GM13976 (cell line): ENCODE measurements around the gene CNGA3.
"Not testable (repeated sequence)": the region's sequence is repeated elsewhere in the genome, so short reads cannot be mapped to it uniquely, and the experiment has no call there.

Experiments used
- DNase-seq: peaks from one replicate; pipeline ENCODE4 v3.0.0; 2012; ENCODE audit warnings: low spot score
- CTCF ChIP-seq: IDR thresholded peaks from 2 replicates; pipeline ENCODE4 v1.5.1; 2012; ENCODE audit warnings: borderline replicate concordance, mild to moderate bottlenecking; ENCODE audit not compliant: insufficient read depth; ENCODE audit errors: extremely low read depth, missing control alignments, control extremely low read depth
- in situ Hi-C: fragments of 300-500 bp; cut with MboI; formaldehyde crosslinking; loops from one replicate; pipeline ENCODE4 v1.12.0; 2022; ENCODE audit warnings: low sequenced_read_pairs, mixed read lengths, inconsistent platforms; ENCODE audit not compliant: unreplicated experiment

Gene CNGA3

GRCh38 chr2:98433363-98433964, 87.2 kb downstream of the CNGA3 start:
- no peak for DNase-seq
- in situ Hi-C loops = no loop called here
- no peak for TF ChIP-seq CTCF

- no peak for TF ChIP-seq CTCF
- DNase-seq = no peak
- in situ Hi-C loops = no loop called here
These were observed 88.2 kb downstream of the CNGA3 start for GRCh38 chr2:98434492-98434891.

- DNase-seq, in situ Hi-C loops: not testable (repeated sequence)
These were observed 89.4 kb downstream of the CNGA3 start for GRCh38 chr2:98435670-98436069.

- TF ChIP-seq CTCF = no peak
- in situ Hi-C loops = no loop called here
- no peak for DNase-seq
These were observed 90.5 kb downstream of the CNGA3 start for GRCh38 chr2:98436734-98437133.

- in situ Hi-C loops = no loop called here
- no peak for TF ChIP-seq CTCF
- peak; percentile 69 for DNase-seq
These were observed 92.2 kb downstream of the CNGA3 start for GRCh38 chr2:98438190-98439133.

GRCh38 chr2:98441706-98442450, 95.6 kb downstream of the CNGA3 start:
- in situ Hi-C loops = no loop called here
- no peak for TF ChIP-seq CTCF
- DNase-seq = no peak
